Activated CD4-positive, alpha-beta T cell treated with anti-CD3 and anti-CD28 coated beads, Interleukin-10, Interleukin-2, amounts not matched to agents 100 ng/mL and 50 ng/mL, durations not matched to agents 16 hours and 8 hours (primary cell): ENCODE measurements around the gene FTO.

ENCODE experiments used
- DNase-seq: peaks from one replicate; pipeline ENCODE4 v3.0.0-alpha.2; 2020

Gene FTO

DNA sequence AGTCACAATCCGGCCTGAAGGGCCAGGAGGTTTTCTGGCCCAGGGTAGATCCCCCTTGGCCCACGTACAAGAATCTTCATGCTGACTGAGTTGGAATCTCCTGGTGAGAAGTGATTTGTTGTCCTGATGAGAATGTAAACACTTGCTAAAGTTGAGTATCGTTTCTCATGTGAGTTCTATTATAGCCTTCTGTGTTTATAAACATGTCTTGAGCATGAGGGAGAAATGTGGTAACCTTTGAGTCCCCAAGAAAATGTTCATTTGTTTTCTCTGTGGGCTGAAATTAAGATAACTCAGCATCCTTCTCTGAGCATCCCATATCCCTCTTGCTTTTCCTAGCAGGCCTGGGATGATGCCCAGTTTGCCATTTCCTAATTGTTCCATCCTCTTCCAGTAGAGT, 204.8 kb downstream of the FTO start:
- DNase-seq, result no peak

DNA sequence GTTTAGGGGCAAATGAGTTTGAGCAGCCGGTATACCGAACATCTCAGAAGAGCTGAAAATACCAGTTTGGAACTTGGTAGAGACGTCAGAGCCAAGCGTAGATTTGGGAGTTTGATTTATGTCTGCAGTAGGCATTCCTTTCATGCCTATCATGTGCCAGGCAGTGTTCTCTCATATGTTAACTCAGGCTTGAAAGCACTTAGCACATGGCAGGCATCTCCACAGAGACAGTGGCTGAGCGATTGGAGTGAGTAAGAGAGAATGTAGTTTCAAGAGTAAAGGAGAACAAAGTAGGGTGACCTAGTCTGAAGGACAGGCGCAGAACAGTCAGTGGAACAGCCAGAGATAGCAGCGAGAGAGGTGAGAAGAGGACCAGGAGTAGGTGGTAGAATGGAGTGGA, 207.0 kb downstream of the FTO start:
- no peak for DNase-seq

DNA sequence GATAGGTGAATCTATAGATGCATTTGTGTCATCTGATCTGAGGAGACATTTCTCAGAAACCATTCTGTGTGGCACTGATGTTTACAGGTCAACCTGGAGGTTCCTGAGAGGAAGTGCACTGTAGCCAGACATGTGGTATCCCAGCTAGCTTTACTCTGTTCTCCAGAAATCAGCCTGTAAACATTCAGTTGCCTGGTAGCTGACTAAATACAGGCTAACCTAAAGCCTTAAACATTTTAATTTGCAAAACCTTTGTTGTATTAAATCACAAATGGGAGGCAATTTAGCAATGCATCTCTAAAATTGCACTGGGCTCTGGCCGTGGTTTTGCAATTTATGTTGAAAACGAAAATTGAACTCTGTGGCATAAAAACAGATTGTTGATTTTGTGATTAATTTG, 207.6 kb downstream of the FTO start:
- no peak for DNase-seq

DNA sequence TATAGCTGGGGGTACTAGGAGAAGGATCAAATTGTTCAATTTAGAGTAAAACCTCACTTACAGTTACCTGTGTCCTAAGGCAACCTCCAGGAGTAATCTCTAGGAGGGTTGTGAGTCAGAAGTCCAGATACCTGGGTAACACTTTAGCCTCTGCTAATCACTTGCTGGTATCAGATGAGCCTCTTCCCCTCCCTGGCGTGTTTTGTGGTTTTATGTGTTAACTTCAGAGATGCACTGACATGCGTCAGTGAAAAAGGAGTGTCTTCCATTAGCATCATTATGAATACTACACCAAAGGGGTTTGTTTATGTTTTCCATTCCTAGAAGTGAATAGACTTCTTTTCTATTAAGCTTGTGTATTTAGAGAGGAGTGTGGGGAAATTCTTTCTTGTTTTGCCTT, 208.2 kb downstream of the FTO start:
- peak; percentile 77 for DNase-seq

DNA sequence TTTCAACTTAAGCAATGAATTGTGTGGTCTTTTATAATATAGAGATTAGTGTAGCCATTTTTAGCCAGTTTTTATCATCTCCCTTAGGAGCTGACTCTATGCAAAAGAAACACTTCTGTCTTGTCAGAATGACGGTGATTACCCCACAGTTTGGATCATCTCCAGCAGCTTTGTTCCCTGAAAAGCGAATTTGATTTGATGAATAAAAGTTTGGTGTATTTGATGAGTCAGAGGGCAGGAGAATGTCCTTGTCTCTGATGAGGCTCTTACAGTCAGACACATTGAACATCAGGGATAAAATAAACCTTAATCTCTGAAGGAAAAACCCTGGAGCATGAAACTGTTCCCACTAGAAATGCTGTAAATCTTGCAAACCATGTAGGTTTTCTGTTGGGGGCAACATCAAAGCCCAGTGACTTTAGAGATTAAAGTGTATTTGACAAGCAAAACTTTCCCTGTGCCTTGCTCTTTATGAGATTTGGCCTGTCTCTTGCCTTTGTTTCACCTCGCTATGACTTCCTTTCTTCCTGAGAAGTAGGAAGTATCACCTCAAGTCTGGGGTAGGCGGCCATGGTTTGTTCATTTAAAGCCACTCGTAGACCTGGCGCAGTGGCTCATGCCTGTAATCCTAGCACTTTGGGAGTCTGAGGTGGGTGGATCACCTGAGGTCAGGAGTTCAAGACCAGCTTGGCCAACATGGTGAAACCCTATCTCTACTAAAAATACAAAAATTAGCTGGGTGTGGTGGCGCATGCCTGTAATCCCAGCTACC, 209.3 kb downstream of the FTO start:
- peak; percentile 6 for DNase-seq

DNA sequence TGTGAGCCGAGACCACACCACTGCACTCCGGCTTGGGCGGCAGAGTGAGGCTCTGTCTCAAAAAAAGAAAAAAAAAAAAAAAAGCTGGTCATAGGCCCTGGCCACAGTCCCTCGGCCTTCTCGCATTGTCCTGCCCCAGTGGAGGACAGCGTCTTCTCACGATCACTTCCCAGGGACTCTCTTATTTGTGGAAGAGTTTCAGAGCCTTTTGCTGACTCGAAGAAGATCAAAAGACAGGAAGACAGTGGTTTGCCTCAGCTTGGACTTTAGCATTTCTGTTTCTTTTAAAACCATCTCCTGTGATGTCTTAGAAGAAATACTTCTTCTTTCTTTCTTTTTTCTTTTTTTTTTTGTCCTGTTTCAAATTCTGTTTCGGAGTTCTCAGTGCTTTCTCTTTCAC, 210.0 kb downstream of the FTO start:
- no peak for DNase-seq

DNA sequence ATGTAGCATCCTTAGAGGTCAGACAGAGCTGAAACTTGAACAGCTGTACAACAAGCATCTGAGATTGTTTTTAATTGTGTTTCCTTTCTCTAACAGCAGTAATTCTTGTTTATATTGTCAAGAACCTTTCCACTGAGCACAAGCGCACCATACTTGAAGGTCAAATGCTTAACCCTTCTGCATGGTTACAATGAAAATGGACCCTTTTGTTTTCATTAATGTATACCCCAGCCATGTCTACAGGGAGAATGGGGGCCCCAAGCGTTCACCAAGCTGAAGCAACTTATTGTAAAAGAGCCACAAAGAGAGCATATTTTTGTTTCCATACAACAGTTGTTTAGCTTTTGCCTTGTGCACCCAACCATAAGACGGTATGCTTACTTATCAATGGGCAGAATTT, 210.8 kb downstream of the FTO start:
- no peak for DNase-seq

DNA sequence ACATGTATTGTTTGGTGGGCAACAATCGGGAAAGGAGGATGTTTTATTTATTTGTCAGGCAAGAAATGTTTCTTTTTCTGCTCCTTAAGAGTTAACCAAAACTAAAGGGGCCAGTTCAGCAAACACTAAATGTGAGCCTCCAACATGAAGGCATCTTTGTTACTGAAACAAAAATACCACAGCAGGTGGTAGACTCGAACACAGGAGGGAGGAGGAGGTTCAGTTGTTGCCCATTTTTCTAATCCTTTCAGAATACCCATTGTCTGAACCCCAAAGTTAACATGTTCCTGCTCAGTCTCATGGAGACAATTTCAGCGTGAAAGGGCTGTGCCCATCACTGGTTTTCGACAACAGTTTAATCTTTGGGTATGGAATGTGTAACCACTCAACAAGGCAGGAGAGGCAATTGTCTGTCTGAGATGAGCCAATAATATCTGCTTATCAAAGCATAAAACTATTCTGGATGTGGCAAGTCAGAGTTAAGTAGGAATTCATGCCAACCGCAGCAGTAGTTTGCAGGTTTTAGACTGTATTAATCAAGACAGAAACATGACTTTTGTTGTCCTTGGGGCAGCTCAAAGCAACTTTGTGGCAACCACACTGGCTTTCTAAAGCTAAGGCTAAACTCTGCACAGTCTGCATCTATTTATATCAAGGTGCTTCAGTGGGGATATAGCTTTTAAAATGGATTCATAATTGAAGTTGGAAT, 211.7 kb downstream of the FTO start:
- DNase-seq, result no peak

DNA sequence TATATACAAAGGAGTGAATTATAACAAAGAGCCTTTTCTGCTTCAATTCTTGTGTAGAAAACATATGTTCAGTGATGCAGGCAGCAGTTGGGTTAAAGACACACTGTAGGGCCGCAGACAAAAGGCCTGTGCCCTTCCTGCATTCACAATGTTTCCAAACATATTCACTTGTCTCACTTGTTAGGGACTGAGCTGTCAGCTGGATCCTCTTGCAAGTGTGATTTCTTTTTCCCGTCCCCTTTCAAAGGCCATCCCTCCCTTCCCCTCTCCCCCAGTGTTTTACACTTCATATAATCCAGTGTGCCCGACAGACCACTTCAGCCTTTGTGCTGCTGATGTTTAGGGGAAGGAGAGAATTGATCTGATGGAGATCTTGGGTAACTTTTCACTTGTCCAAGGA, 217.0 kb downstream of the FTO start:
- DNase-seq, result no peak

DNA sequence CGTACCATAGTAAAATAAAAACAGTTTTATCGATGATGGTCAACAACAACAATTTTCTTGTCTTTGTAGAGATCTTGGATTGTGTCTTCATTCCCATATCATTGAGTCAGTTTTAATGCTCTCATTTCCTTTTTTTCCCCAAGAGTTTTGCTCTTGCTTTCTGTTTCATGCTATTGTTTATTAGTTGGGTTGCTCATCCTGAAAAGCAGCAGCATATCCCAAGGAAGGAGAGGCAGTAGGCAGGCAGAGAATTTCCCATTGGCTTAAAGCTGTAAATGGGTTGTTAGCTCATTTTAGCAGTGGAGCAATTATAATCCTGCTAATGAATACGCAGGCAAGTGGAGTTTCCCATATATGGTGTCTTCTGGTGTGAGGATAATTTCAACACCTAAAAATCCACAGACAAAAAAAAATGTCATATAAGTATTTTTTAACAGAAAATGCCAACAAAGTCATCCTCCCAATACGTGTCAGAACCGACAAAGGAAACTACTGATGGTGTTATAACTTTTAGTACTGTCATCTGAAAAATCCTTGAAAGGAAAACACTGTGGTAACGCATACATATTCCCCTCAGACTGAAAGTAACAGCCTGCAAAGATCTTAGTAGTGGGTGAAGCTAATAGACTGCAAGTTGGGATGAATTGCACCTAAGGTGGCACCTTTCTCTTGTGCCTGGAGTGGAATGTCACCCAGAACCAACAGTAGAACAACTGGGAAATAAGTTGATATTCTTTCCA, 218.3 kb downstream of the FTO start:
- no peak for DNase-seq

DNA sequence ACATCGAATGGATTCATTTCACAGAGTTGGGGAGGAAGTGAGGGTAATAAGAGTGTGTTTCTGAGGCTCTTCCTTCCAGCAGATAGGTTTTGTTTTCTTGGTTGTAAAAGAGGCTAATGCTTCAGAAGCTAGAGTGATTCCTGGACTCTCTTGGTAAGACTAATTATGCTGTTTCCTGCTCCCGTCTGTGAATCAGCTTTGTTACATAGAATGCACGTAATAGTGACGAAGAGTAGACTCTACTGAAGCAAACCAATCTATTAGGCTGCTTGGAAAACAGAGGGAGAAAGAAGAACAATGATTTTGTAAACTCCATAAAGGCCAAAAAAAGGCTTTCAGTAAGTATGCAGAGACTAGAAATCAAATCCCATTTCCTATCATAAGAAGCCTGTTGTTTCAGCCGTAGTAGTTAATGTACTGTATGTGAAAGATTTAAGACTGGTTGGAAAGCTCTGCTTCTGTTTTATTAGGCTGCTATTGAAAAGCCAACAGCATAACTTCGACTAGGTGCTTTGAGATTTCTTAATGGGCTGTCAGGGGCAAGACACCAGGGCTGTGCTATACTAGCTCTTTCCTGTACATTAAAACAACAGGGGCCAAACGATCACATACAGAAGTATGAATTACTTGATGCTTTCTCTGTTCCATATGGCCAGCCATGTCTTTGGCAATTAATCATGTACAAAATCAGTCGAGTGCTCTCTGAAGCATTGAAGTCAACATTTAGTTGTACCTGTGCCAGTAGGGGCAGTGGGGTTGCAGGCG, 219.0 kb downstream of the FTO start:
- no peak for DNase-seq

DNA sequence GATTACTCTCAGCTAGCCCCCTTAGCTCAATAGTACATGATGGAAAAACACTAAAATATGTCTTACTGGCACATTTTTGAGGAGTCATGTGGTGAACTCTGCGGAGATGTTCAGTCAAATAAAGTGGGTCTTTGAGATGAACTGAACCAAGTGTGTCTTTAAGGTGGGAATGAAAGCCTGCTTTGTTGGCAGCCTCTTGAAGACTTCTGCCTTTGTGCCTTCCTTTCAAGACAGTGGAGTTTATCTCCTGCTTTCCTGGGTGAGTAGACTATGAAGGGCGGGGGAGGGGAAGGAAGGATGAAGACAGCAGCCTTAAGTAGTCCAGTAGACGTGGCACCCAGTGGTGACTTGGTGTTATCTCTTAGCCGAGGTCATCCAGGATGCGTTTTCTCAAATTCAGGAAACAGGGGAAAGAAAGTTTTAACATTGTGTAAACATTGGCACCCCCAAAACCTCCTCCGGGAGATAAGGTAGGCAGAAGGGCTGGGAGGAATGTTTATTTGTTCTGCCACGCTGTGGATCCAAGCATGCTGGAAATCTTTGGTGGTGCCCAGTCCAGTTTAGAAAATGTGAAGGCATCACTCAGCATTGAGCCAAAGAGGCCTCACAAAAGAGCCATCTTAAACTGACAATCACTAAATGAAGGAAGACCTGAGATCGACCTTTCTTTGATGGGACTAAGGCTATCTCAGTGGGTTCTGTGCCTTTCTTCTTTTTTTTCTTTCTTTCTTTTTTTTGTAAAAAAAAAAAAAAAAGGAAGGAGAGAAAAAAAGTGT, 220.6 kb downstream of the FTO start:
- no peak for DNase-seq

DNA sequence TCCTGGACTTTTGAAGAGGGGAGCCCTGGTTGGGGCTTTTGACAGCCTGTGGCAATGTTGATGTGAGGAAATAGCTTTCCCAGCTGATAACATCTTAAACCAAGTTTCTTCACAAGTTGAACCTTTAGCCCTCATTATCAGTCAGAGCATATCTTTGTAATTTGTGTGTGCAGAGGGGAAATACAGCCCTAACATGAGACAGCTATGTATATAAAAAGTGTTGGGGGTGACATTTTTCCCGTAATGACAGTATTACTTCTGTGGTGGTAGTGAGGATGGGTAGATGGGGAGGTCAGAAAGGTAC, 221.1 kb downstream of the FTO start:
- no peak for DNase-seq

DNA sequence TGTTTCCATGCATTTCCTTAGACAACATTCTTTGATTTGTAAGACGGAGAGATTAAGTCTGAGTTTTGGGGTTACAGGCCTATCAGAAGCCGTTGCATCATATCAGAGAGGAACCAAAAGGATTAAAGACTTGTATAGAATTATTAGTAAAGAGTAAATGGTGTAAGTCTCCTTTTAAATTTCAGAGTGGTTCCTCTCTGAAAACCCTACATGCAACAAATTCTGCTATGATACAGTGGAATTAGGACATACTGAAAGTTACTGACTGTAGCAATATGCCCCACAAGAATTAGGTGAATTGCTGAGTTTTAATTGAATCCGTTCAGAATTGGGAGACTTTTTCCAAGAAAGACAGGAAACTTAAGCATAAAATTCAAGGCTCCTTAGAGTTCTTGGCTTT, 221.6 kb downstream of the FTO start:
- DNase-seq, result no peak

DNA sequence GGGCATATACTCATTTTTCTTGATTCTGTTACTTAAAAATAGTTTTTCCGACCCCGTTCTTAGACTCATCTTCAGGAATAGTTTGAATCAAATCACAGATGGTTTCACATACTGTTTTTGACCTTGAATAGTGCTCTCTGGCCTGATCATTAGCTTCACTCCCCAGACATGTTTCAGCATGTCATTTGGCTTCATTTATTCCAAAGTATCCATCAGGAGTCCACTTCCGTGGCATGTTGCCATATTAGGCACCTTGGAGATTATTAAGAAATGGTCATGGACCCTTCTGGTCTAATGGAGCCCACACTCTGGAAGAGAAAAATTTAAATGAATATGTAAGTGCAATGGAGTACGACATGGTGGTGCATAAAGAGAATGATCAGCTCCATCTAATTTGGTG, 222.3 kb downstream of the FTO start:
- no peak for DNase-seq

DNA sequence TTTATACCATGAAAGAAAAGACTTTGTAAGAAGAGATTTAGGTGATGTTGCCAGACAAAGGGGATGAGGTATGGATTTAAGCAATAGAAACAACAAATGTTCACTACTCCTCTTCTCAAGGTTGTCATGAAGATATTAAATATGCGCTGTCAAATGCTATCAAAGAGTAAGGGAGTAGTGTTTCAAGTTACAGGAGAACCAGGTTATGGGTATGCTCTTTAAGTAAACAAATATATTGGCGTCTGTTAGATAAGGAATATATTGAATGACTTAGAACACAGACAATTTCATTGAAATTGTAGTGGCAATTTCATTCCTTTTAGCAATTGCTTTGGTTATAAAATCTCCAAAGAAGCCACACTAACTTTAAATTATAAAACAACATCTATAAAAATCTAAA, 229.0 kb downstream of the FTO start:
- no peak for DNase-seq

DNA sequence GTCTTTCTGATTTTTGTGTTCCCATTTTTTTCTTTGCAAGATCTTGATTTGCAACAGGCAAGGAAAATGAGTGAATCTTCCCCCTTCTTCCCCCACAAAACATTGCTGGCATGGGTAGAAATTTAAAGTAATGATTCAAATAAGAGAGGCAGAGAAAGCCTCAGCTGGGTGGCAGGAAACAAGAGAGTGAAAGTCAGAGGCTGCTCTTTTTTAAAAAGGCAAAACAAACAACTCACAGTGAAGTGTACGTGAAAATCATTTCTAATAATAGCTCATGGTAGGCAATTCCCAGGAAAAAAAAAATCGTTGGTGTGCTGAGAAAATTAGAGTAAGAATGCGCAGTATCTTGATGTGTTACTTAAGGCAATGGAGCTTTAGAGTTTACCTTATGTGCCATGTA, 229.5 kb downstream of the FTO start:
- DNase-seq, result no peak

DNA sequence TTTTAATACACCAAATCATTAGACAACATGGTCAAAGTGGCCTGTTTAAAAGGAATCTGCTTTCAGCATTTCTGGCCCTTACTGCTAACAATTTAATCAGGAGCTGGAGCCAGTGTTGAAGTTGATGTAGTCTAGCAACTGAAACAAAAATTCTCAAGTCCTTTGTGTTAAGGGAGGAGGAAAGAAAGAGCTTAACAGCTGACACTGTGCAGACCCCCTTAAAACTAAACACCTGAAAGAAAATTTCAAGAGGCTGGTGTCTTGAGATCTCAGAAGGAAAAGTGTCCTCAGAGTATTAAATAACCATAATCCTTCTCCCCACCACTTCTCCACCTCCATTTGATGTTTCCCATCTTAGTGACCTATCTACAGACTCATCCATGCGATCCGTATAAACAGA, 232.1 kb downstream of the FTO start:
- DNase-seq, result no peak

DNA sequence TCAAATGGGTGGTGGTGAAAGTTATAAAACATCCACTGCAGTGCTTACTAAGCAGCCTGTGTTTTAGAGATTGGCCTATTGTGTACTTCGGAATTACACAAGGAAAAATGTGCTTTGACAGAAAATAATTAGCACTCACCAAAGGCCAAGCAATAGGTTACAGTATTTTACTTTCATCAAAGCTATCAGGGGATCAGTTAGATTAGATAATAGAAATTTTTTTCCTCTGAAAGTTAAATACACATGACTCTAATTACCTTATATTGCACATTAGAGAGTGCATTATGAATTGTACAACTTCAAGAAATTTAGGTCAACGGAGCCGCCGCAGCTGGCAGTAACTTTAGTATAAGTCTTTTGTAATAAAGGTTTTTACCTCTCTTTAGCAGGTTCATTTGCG, 232.6 kb downstream of the FTO start:
- no peak for DNase-seq

DNA sequence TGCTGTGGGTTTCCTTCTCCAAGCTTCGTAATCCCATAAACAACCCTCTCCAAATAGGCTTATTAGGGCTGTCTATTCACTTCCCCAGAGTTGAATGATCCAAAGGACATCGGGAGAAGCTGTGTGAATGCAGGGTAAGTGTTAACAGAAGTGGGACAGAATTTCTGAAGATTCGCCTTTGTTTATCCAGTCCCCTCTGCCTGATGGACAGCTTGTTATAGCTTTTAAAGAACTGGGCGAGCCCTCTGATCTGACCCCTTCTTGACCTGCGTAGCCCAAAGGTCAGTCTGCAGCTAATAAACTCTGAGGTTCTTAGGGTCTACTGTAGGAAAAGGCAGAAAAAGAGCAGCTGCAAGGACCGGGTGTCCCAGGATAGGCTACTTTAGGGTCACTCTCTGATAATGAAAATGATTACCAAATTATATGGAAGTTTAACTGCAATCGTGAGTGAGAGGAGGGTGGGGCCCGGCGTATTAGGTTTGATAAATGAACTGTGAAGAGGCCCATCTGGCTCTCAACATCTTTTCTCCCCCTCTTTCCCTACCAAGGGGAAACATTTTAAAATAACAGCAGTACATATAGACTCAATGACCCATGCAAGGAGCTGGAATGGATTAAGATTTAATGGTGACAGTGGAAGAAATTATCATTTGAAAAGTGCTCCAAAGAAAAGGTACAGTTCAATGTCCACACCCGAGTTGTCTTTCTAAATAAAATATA, 233.4 kb downstream of the FTO start:
- DNase-seq, result no peak

DNA sequence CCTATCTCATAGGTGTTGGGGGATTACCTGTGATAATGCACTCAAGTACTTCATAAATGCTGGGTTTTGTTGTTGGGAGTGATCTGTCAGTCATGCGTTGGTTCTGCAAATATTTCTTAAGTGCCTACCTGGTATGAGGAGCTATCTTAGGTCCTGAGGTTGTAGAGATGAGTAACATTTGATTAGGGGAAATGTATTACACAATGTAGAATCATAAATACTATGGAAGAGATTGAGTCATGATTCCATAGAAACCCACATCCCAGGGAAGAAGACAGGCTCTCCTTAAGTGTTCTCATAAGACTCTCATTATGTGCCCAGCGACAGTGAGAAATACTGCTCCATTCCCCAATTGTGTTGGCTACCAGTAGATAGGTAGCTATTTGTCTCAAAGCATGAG, 240.1 kb downstream of the FTO start:
- no peak for DNase-seq

DNA sequence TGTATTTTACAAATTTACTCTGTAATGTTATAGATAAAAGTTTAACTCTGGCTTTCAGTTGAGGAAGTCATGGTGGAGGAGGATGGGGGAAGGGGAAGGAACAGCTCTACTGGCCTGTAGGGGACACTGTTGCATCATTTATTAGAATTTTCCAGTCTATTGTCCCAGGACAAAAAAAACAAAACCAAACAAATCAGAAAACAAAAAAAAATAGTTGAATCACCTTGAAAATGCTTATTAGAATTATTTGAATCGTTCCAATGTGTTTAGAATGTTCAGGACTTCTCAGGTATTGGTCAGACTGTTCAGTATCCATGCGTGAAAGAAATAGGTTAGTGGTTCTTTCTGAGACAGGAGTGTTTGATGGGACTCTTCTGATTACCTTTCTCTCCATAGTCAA, 242.0 kb downstream of the FTO start:
- DNase-seq, result no peak
